Measurements from ENCODE around the gene CCDC47. TPM values are rescaled to one million over a fixed set of nuclear protein-coding genes. Genes with fewer than 3 reads are reported as not detected.

CCDC47 gene
- total RNA-seq, 1 experiment from 2014 or later, result 70.9 TPM

GRCh38 chr17:63706336-63707082, 66.9 kb downstream of the CCDC47 start:
- no peak for ATAC-seq
- DNase-seq (ENCODE audit: low spot score), result no peak
- Mint-ChIP-seq H3K9me3 (no peaks in the 10 kb centered on the region), H3K4me3 (no peak overlapping the region), H3K27me3 (ENCODE audit: low read depth) (peaks cover 2% of the 10 kb centered on the region; the same call in 1 of the 2 replicates), H3K36me3 (peaks cover 39% of the 10 kb centered on the region), H3K27ac (no peak overlapping the region), H3K4me1 (peaks cover 16% of the 10 kb centered on the region)
- ChIA-PET POLR2A (interaction anchor here (0.6 kb wide), 1 partner anchor 134 kb away, joined by 5 read pairs; no protein-coding TSS in a partner anchor), CTCF (no interaction called here)
- no peak for TF ChIP-seq MLX (CRISPR knock-in tag; IDR thresholded peaks at IDR 0.05)
- no peak for TF ChIP-seq NFE2L1 (CRISPR knock-in tag; IDR thresholded peaks at IDR 0.05)
- TF ChIP-seq ZMAT4 (CRISPR knock-in tag; IDR thresholded peaks at IDR 0.05), result no peak
- no peak for TF ChIP-seq SOX15 (CRISPR knock-in tag; IDR thresholded peaks at IDR 0.05)
- no peak for TF ChIP-seq ZNF671 (CRISPR knock-in tag; IDR thresholded peaks at IDR 0.05)
- TF ChIP-seq GTF2I (CRISPR knock-in tag; conservative IDR thresholded peaks at IDR 0.05), result no peak
- TF ChIP-seq MYBL2 (CRISPR knock-in tag; IDR thresholded peaks at IDR 0.05), result no peak
- TF ChIP-seq ZBTB21 (CRISPR knock-in tag; IDR thresholded peaks at IDR 0.05; ENCODE audit: borderline replicate concordance), result no peak
- TF ChIP-seq, protein P1, sequence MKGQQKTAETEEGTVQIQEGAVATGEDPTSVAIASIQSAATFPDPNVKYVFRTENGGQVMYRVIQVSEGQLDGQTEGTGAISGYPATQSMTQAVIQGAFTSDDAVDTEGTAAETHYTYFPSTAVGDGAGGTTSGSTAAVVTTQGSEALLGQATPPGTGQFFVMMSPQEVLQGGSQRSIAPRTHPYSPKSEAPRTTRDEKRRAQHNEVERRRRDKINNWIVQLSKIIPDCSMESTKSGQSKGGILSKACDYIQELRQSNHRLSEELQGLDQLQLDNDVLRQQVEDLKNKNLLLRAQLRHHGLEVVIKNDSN (CRISPR knock-in tag; IDR thresholded peaks at IDR 0.05), result no peak
- TF ChIP-seq EMX1 (CRISPR knock-in tag; IDR thresholded peaks at IDR 0.05), result no peak
- TF ChIP-seq, protein P2, sequence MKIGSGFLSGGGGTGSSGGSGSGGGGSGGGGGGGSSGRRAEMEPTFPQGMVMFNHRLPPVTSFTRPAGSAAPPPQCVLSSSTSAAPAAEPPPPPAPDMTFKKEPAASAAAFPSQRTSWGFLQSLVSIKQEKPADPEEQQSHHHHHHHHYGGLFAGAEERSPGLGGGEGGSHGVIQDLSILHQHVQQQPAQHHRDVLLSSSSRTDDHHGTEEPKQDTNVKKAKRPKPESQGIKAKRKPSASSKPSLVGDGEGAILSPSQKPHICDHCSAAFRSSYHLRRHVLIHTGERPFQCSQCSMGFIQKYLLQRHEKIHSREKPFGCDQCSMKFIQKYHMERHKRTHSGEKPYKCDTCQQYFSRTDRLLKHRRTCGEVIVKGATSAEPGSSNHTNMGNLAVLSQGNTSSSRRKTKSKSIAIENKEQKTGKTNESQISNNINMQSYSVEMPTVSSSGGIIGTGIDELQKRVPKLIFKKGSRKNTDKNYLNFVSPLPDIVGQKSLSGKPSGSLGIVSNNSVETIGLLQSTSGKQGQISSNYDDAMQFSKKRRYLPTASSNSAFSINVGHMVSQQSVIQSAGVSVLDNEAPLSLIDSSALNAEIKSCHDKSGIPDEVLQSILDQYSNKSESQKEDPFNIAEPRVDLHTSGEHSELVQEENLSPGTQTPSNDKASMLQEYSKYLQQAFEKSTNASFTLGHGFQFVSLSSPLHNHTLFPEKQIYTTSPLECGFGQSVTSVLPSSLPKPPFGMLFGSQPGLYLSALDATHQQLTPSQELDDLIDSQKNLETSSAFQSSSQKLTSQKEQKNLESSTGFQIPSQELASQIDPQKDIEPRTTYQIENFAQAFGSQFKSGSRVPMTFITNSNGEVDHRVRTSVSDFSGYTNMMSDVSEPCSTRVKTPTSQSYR (CRISPR knock-in tag; IDR thresholded peaks at IDR 0.05), result no peak
- TF ChIP-seq SMAD3 (CRISPR knock-in tag; IDR thresholded peaks at IDR 0.05; ENCODE audit: borderline replicate concordance), result no peak

- CTCF ChIA-PET, result no interaction called here
- Mint-ChIP-seq H3K27me3 (ENCODE audit: low read depth) (peaks cover 6% of the 10 kb centered on the region; the same call in 1 of the 2 replicates), H3K9me3 (no peaks in the 10 kb centered on the region), H3K36me3 (peaks cover 39% of the 10 kb centered on the region), H3K4me3 (no peak overlapping the region), H3K4me1 (peaks cover 21% of the 10 kb centered on the region), H3K27ac (peak overlapping the region; percentile 48; the same call in 1 of the 2 replicates)
- ATAC-seq (no peak), DNase-seq (ENCODE audit: low spot score) (no peak)
- POLR2A ChIA-PET, result no interaction called here
- TF ChIP-seq ZNF232 (CRISPR knock-in tag; IDR thresholded peaks at IDR 0.05) (no peak), ZNF416 (CRISPR knock-in tag; IDR thresholded peaks at IDR 0.05) (no peak), ZNF121 (CRISPR knock-in tag; IDR thresholded peaks at IDR 0.05) (no peak)
These were observed 67.7 kb downstream of the CCDC47 start for GRCh38 chr17:63705657-63706056.

GRCh38 chr17:63704836-63705235, 68.6 kb downstream of the CCDC47 start:
- POLR2A ChIA-PET, result no interaction called here
- Mint-ChIP-seq H3K4me1 (peaks cover 21% of the 10 kb centered on the region), H3K27ac (no peak overlapping the region), H3K4me3 (no peak overlapping the region), H3K9me3 (no peaks in the 10 kb centered on the region), H3K36me3 (peaks cover 31% of the 10 kb centered on the region), H3K27me3 (ENCODE audit: low read depth) (peaks cover 6% of the 10 kb centered on the region; the same call in 1 of the 2 replicates)
- CTCF ChIA-PET, result no interaction called here
- ATAC-seq (no peak), DNase-seq (ENCODE audit: low spot score) (no peak)
- TF ChIP-seq ZNF423 (CRISPR knock-in tag; IDR thresholded peaks at IDR 0.05), result no peak
- no peak for TF ChIP-seq NFATC4 (CRISPR knock-in tag; IDR thresholded peaks at IDR 0.05)
- no peak for TF ChIP-seq JUN (CRISPR knock-in tag; IDR thresholded peaks at IDR 0.05)
- no peak for TF ChIP-seq SMAD3 (CRISPR knock-in tag; IDR thresholded peaks at IDR 0.05; ENCODE audit: borderline replicate concordance)
- no peak for TF ChIP-seq EMX1 (CRISPR knock-in tag; IDR thresholded peaks at IDR 0.05)
